Spinal cord (tissue), 10 donors: ENCODE measurements around the gene PRKN. TPM values are rescaled to one million over a fixed set of nuclear protein-coding genes. Genes with fewer than 3 reads are reported as not detected.
A peak's percentile ranks its signal among the peaks of the same experiment; 100 is the strongest.

Source experiments
- DNase-seq, 6 donors: peaks; one replicate each; pipeline versions ENCODE4 v3.0.0 to v3.0.0-alpha.2; 2013 to 2015; ENCODE audit warnings: low spot score in 6 of 6, low read depth in 4 of 6
- H3K27ac ChIP-seq: one replicate; pipeline ENCODE4 v1.5.1; 2013; ENCODE audit warnings: low read depth, low read length, control low read depth
- H3K27me3 ChIP-seq: one replicate; pipeline ENCODE4 v1.6.1; 2013; ENCODE audit warnings: low read length; ENCODE audit not compliant: control insufficient read depth, insufficient read depth
- H3K36me3 ChIP-seq: one replicate; pipeline ENCODE4 v1.6.1; 2013; ENCODE audit warnings: low read length; ENCODE audit not compliant: control insufficient read depth, insufficient read depth
- H3K4me1 ChIP-seq: one replicate; pipeline ENCODE4 v1.6.1; 2013; ENCODE audit warnings: low read length; ENCODE audit not compliant: control insufficient read depth, insufficient read depth
- H3K4me3 ChIP-seq: one replicate; pipeline ENCODE4 v1.5.1; 2013; ENCODE audit warnings: low read depth, low read length, control low read depth
- H3K9me3 ChIP-seq: one replicate; pipeline ENCODE4 v1.6.1; 2013; ENCODE audit warnings: low read length; ENCODE audit not compliant: control insufficient read depth, insufficient read depth
- WGBS: methylation state at CpG from one replicate; pipeline ENCODE4 v1.1.5; 2013; ENCODE audit warnings: missing lambda C conversion rate; ENCODE audit not compliant: insufficient coverage; 5-methylcytosine and 5-hydroxymethylcytosine counted together
- polyA plus RNA-seq, 2 donors: library from polyadenylated mRNA; unstranded; fragments of 120-200 nt; gene quantifications; one replicate each; pipeline ENCODE4 v1.2.1, GENCODE V29; 2013; ENCODE audit not compliant: insufficient read length in 2 of 2
- total RNA-seq, 2 donors: library from RNA; depleted of rRNA in 1 of 2; stranded (reverse); fragments of 120-200 nt in 1 of 2; fragments of >200 nt in 1 of 2; gene quantifications; one replicate each; pipeline versions ENCODE4 v1.2.3 to v1.2.4, GENCODE V29; 2013 to 2014
- donor health status: healthy.

The PRKN gene
- total and polyA plus RNA-seq, 4 donors = 7.4 to 9.5 (median 8.4) TPM

- Histone ChIP-seq H3K27me3 (no peaks in the 10 kb centered on the region), H3K4me1 (no peaks in the 10 kb centered on the region), H3K27ac (no peak overlapping the region), H3K9me3 (no peaks in the 10 kb centered on the region), H3K36me3 (no peaks in the 10 kb centered on the region), H3K4me3 (no peak overlapping the region)
- no peak for DNase-seq
- no CpG with 5 or more reads among the region's 1 CpG for WGBS
Observed at GRCh38 chr6:161594412-161594811, 1133.2 kb downstream of the PRKN start.

- H3K4me1 ChIP-seq = no peaks in the 10 kb centered on the region
- DNase-seq = peak in 2 of 6 donors; percentile 21 to 58
- no peak overlapping the region for H3K27ac ChIP-seq
- no CpG with 5 or more reads among the region's 5 CpGs for WGBS
- H3K4me3 ChIP-seq = no peak overlapping the region
- H3K36me3 ChIP-seq = no peaks in the 10 kb centered on the region
- H3K27me3 ChIP-seq = no peaks in the 10 kb centered on the region
- no peaks in the 10 kb centered on the region for H3K9me3 ChIP-seq
Observed at GRCh38 chr6:161590961-161591627, 1136.5 kb downstream of the PRKN start.

- Histone ChIP-seq H3K4me1 (no peaks in the 10 kb centered on the region), H3K36me3 (no peaks in the 10 kb centered on the region), H3K27me3 (no peaks in the 10 kb centered on the region), H3K9me3 (no peaks in the 10 kb centered on the region), H3K27ac (no peak overlapping the region), H3K4me3 (no peak overlapping the region)
- DNase-seq = peak in 1 of 6 donors; percentile 34
- WGBS = no CpG with 5 or more reads among the region's 2 CpGs
Observed at GRCh38 chr6:161586887-161587286, 1140.7 kb downstream of the PRKN start.

- Histone ChIP-seq H3K9me3 (no peaks in the 10 kb centered on the region), H3K27ac (no peak overlapping the region), H3K36me3 (no peaks in the 10 kb centered on the region), H3K4me1 (no peaks in the 10 kb centered on the region), H3K27me3 (no peaks in the 10 kb centered on the region), H3K4me3 (no peak overlapping the region)
- peak in 3 of 6 donors; percentile 20 to 90 (median 20) for DNase-seq
- no CpG with 5 or more reads among the region's 8 CpGs for WGBS
Observed at GRCh38 chr6:161584621-161585340, 1142.8 kb downstream of the PRKN start.

GRCh38 chr6:161584051-161584450 is 1143.5 kb downstream of the PRKN start:
- no peaks in the 10 kb centered on the region for H3K9me3 ChIP-seq
- H3K4me3 ChIP-seq = no peak overlapping the region
- no peaks in the 10 kb centered on the region for H3K4me1 ChIP-seq
- H3K36me3 ChIP-seq = no peaks in the 10 kb centered on the region
- 40% methylated on average over 1 of the region's 1 CpG for WGBS
- H3K27ac ChIP-seq = no peak overlapping the region
- no peaks in the 10 kb centered on the region for H3K27me3 ChIP-seq
- DNase-seq = peak in 1 of 6 donors; percentile 43

- H3K4me1 ChIP-seq = no peaks in the 10 kb centered on the region
- 92% methylated on average over 3 of the region's 5 CpGs for WGBS
- H3K4me3 ChIP-seq = no peak overlapping the region
- no peaks in the 10 kb centered on the region for H3K9me3 ChIP-seq
- no peaks in the 10 kb centered on the region for H3K36me3 ChIP-seq
- H3K27me3 ChIP-seq = no peaks in the 10 kb centered on the region
- no peak for DNase-seq
- H3K27ac ChIP-seq = no peak overlapping the region
Observed at GRCh38 chr6:161583584-161583983, 1144.0 kb downstream of the PRKN start.

- H3K9me3 ChIP-seq = no peaks in the 10 kb centered on the region
- H3K27me3 ChIP-seq = no peaks in the 10 kb centered on the region
- H3K4me1 ChIP-seq = peaks cover 5% of the 10 kb centered on the region
- no peak overlapping the region for H3K4me3 ChIP-seq
- no peaks in the 10 kb centered on the region for H3K36me3 ChIP-seq
- no peak for DNase-seq
- no peak overlapping the region for H3K27ac ChIP-seq
- WGBS = 80% methylated on average over 1 of the region's 3 CpGs
Observed at GRCh38 chr6:161578478-161578877, 1149.1 kb downstream of the PRKN start.

GRCh38 chr6:161575523-161576254 is 1151.9 kb downstream of the PRKN start:
- Histone ChIP-seq H3K4me1 (peaks cover 5% of the 10 kb centered on the region), H3K36me3 (no peaks in the 10 kb centered on the region), H3K4me3 (no peak overlapping the region), H3K27ac (no peak overlapping the region), H3K27me3 (no peaks in the 10 kb centered on the region), H3K9me3 (no peaks in the 10 kb centered on the region)
- WGBS = 27% methylated on average over 8 of the region's 13 CpGs
- DNase-seq = peak in 5 of 6 donors; percentile 28 to 91 (median 35)

GRCh38 chr6:161568885-161569456 is 1158.6 kb downstream of the PRKN start:
- Histone ChIP-seq H3K4me1 (no peaks in the 10 kb centered on the region), H3K36me3 (no peaks in the 10 kb centered on the region), H3K9me3 (no peaks in the 10 kb centered on the region), H3K27me3 (no peaks in the 10 kb centered on the region), H3K4me3 (no peak overlapping the region), H3K27ac (no peak overlapping the region)
- WGBS = 94% methylated on average over 3 of the region's 6 CpGs
- peak in 1 of 6 donors; percentile 38 for DNase-seq
